Parathyroid adenoma (tissue), 2 donors: ENCODE results near the gene NFATC2.

Experiments
- H2AFZ ChIP-seq: fragments of 300-600 bp; sonication (generic); one replicate; pipeline ENCODE4 v1.7.0; 2017; ENCODE audit warnings: antibody characterized with exemption, mild to moderate bottlenecking
- H3K27ac ChIP-seq: fragments of 300-600 bp; sonication (generic); one replicate; pipeline ENCODE4 v1.7.0; 2017
- H3K27me3 ChIP-seq: fragments of 300-600 bp; sonication (generic); one replicate; pipeline ENCODE4 v1.7.0; 2017; ENCODE audit warnings: low read length; ENCODE audit not compliant: control insufficient read depth, insufficient read depth
- H3K36me3 ChIP-seq: fragments of 300-600 bp; sonication (generic); one replicate; pipeline ENCODE4 v1.7.0; 2017; ENCODE audit warnings: low read length; ENCODE audit not compliant: control insufficient read depth, insufficient read depth
- H3K4me1 ChIP-seq: fragments of 300-600 bp; sonication (generic); one replicate; pipeline ENCODE4 v1.7.0; 2017; ENCODE audit warnings: control low read depth
- H3K4me2 ChIP-seq: fragments of 300-600 bp; sonication (generic); one replicate; pipeline ENCODE4 v1.7.0; 2017; ENCODE audit warnings: low read length
- H3K4me3 ChIP-seq: fragments of 300-600 bp; sonication (generic); one replicate; pipeline ENCODE4 v1.7.0; 2017; ENCODE audit warnings: low read depth, low read length
- H3K79me2 ChIP-seq: fragments of 300-600 bp; sonication (generic); one replicate; pipeline ENCODE4 v1.7.0; 2017; ENCODE audit warnings: control low read depth
- H3K9ac ChIP-seq: fragments of 300-600 bp; sonication (generic); one replicate; pipeline ENCODE4 v1.7.0; 2017; ENCODE audit warnings: mild to moderate bottlenecking
- H3K9me3 ChIP-seq: fragments of 300-600 bp; sonication (generic); one replicate; pipeline ENCODE4 v1.7.0; 2017; ENCODE audit warnings: low read length; ENCODE audit not compliant: control insufficient read depth
- CTCF ChIP-seq: fragments of 300-600 bp; sonication (generic); IDR thresholded peaks from one replicate; pipeline ENCODE4 v1.7.0; 2017; ENCODE audit warnings: antibody characterized with exemption, mild to moderate bottlenecking
- donor health status: primary hyperparathyroidism.

The NFATC2 gene

GRCh38 chr20:51507216-51508036 is 35.1 kb downstream of the NFATC2 start:
- Histone ChIP-seq H3K4me3 (no peak overlapping the region), H3K4me2 (no peak overlapping the region), H2AFZ (no peak overlapping the region), H3K27me3 (no peaks in the 10 kb centered on the region), H3K9me3 (no peaks in the 10 kb centered on the region), H3K36me3 (no peaks in the 10 kb centered on the region), H3K79me2 (no peaks in the 10 kb centered on the region), H3K9ac (no peak overlapping the region), H3K4me1 (no peaks in the 10 kb centered on the region), H3K27ac (no peak overlapping the region)
- TF ChIP-seq CTCF: no peak

GRCh38 chr20:51506527-51507215 is 35.8 kb downstream of the NFATC2 start:
- no peak overlapping the region for H3K9ac ChIP-seq
- no peak overlapping the region for H3K4me2 ChIP-seq
- no peak overlapping the region for H3K4me3 ChIP-seq
- H2AFZ ChIP-seq: no peak overlapping the region
- no peak for TF ChIP-seq CTCF
- H3K27me3 ChIP-seq: no peaks in the 10 kb centered on the region
- H3K9me3 ChIP-seq: no peaks in the 10 kb centered on the region
- no peaks in the 10 kb centered on the region for H3K79me2 ChIP-seq
- no peaks in the 10 kb centered on the region for H3K4me1 ChIP-seq
- no peaks in the 10 kb centered on the region for H3K36me3 ChIP-seq
- H3K27ac ChIP-seq: no peak overlapping the region

- Histone ChIP-seq H2AFZ (no peak overlapping the region), H3K4me1 (no peaks in the 10 kb centered on the region), H3K27ac (no peak overlapping the region), H3K4me3 (no peak overlapping the region), H3K9me3 (no peaks in the 10 kb centered on the region), H3K79me2 (no peaks in the 10 kb centered on the region), H3K27me3 (no peaks in the 10 kb centered on the region), H3K4me2 (no peak overlapping the region), H3K9ac (no peak overlapping the region), H3K36me3 (no peaks in the 10 kb centered on the region)
- no peak for TF ChIP-seq CTCF
These were observed 37.0 kb downstream of the NFATC2 start for GRCh38 chr20:51505566-51505965.

GRCh38 chr20:51503376-51503775 is 39.1 kb downstream of the NFATC2 start:
- no peak overlapping the region for H3K27ac ChIP-seq
- H3K9me3 ChIP-seq: no peaks in the 10 kb centered on the region
- no peaks in the 10 kb centered on the region for H3K79me2 ChIP-seq
- no peaks in the 10 kb centered on the region for H3K4me1 ChIP-seq
- H2AFZ ChIP-seq: no peak overlapping the region
- no peak for TF ChIP-seq CTCF
- H3K27me3 ChIP-seq: no peaks in the 10 kb centered on the region
- no peak overlapping the region for H3K4me2 ChIP-seq
- H3K9ac ChIP-seq: no peak overlapping the region
- H3K36me3 ChIP-seq: no peaks in the 10 kb centered on the region
- H3K4me3 ChIP-seq: no peak overlapping the region
